Stimulated activated CD4-positive, alpha-beta T cell treated with anti-CD3 and anti-CD28 coated beads, Interleukin-15, amount 100 ng/mL, for 24 hours (primary cell): ENCODE data around the gene SDK1.
"Not testable (repeated sequence)": the region's sequence is repeated elsewhere in the genome, so short reads cannot be mapped to it uniquely, and the experiment has no call there.

Experiments used
- DNase-seq: peaks from one replicate; pipeline ENCODE4 v3.0.0-alpha.2; 2020

Gene SDK1

DNA sequence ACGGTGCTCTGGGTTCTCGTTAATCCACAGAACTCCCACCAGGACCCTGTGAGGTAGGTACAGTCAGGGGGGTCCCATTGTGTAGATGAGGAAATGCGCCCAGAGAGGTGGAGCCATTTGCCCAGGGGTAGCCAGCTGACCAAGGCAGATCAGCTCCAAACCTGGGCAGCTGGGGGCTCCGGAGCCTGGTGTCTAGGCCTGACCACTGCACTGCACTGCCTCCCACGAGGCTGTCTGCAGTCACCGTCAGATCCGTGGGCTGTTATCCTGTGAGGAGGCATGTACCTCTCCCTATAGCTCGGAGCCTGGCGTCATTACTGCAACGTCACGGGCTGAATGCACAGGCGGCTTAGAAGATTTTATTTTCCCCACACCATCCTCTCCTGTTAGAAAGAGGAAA lies 969.2 kb downstream of the SDK1 start:
- no peak for DNase-seq

DNA sequence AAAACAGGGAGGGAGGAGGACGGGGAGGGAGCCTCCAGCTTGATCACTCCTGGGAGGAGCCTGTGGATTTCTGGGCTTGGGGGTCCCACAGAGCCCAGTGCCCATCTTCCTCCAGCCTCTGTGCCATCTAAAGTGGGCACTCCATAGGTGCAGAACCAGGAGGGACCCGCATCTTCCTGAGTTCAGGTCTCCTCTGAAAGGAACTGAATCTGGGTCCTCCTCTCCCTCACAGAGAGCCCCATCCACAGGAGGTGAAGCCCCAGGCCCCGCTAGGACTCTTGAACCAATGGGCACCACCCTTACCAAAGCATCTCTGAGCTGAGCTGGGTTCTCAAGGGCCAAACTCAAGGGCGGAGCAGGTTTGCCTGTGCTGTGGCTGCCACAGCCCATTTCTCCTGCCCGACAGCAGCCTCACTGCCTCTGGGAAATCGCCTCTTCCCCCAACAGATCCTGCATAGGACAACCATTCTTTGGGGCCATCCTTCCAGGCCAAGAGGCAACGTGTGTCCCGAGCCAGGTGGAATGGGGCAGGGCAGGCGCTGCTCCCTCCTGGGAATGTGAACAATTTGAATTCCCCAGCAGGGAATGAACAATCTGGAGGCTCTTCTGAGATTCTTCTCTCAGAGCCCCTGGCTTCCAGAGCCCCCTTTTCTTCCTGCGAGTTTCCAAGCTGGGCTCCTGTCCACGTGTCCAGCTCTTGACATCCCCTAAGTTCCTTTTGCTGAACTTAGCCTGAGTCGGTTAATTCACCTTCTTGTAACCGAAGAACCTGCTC lies 970.1 kb downstream of the SDK1 start:
- no peak for DNase-seq

DNA sequence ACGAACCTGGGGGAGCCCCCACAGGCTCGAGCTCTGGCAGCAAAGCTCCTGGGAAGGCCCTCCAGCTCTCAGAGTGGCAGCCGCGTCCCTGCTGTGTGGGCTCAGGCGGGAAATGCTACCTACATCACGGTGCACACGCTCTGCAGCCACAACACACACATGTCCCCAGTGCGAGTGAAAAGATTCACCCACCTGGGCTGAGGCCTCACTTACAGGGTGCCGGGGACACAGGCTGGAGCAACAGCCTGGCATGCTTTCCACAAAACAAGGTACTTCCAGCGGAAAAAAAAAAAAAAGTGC lies 970.6 kb downstream of the SDK1 start:
- DNase-seq, result no peak

DNA sequence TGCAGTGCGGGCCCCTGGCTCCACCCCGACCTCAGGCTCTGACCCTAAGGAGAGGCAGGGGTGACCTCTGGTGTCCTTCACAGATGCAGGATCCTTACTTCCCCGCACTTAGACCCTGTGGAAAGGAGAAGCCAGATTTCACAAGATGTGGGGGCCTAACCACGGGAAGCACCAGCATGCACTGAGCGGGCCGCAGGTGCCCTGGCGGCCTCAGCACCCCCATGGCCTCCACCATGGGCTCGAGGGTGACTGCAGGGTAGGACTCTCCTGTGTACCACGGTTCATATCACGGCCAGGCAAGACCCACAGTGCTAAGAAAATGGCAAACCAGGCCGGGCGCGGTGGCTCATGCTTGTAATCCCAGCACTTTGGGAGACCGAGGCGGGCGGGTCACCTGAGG lies 971.1 kb downstream of the SDK1 start:
- DNase-seq, result no peak

DNA sequence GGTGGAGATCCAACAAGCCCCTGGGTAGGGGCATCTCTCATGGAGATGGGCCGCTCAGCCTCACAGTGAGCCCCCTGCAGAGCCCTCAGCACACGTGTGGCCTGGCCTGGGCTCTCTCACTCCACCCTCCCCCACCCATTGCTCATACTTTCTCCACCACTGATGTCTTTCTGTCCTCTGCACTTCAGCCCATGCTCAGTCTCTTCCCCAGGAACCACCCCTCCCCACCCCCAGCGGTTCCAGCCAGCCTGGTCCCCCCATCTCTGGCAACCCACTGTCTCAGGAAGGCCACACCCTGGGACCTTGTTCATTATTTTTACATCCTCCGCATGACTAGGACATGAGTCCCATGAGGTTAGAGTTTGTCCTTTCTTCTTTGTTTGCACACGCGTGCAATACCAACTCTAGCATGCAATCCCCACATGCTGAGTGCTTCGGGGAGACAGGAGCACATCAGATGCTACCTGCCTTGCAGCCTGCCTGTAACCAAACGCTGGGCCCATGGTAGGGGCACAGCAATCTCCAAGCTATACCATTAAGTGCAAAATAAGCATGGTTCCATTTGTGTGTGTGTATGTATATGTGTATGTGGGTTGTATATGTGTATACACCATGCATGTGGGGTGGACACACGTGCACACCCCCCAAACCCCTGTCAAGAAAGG lies 972.6 kb downstream of the SDK1 start:
- DNase-seq, result no peak

DNA sequence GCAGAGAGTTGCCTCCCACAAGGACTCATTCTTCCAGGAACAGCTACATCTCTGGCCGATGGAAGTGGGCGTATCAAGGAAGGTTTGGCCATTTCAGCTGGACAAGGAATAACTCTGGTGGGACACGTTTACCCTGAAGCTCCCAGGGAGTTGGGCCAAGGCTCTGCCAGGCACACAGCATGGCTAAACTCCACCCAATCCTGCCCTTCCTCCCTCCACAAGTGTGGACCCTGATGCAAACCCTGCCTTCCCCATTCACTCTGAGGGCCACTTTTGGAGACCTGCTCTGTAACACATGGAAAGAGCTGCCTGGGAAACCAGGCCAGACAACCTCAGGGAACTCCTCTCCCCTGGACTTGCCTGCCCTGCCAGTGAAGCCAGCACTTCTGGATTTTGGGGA lies 973.2 kb downstream of the SDK1 start:
- no peak for DNase-seq

DNA sequence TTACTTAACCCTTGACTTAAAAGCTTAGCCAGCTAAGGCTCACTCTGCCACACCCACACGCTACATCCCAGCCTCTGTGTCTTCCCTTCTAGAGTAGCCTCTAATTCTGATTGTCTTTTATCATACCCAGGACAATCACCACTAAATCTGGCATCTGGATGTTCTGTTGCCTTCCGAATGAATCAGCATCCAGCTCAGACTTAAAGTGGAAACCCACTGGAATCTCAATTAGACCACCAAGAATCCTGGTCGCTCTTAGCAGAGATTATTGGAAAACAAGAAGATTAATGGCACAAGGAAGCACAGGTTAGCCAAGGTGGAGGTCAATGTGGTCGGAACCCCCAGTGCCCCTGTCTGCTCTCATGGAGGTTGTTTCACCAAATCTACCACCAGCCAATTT lies 976.9 kb downstream of the SDK1 start:
- DNase-seq, result no peak

DNA sequence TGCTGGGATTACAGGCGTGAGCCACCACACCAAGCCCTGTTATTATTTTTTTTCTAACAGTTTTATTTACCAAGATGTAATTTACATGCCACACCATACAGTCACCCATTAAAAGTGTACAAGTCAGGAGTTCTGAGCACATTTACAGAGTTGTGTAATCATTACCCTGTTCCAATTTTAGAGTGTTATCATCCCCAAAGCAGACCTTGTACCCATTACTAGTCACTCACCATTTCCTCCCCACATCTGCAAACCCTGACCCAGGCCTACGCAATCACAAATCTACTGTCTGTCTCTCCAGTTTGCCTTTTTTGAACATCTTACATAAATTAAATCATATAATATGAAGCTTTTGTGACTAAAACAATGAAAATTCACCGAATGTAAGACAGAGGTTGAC lies 978.2 kb downstream of the SDK1 start:
- no peak for DNase-seq

DNA sequence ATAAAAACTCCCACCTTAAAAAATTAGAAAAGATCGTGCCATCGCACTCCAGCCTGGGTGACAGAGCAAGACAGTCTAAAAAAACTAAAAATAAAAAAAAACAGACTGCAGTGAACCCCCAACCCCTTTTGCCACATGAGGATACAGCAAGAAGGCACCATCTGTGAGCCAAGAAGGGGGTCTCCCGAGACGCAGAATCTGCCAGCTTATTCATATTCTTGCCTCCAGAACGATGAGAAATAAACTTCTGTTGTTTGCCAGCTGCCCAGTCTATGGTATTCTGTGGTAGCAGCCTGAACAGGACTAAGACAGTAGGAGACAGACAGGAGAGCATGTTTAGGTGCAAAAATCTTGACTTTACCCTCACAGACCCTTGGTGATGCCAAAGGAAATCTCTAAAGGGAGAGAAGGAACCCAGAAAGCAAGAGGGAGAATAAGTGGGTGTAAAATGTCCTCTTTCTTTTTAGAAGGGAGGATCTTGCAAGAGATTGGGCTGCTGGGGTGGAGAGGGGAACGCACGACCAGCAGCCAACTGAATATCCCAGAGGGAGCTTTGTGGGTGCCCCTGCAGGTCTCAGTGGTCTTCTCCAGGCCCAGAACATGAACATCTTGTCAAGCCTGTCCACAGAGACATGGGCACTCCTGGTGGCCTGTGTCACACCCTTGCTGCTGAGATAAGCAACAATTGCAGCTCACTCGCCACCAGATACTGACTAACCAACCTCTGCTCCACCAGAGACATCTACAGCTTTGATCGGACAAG lies 980.4 kb downstream of the SDK1 start:
- DNase-seq, result no peak

DNA sequence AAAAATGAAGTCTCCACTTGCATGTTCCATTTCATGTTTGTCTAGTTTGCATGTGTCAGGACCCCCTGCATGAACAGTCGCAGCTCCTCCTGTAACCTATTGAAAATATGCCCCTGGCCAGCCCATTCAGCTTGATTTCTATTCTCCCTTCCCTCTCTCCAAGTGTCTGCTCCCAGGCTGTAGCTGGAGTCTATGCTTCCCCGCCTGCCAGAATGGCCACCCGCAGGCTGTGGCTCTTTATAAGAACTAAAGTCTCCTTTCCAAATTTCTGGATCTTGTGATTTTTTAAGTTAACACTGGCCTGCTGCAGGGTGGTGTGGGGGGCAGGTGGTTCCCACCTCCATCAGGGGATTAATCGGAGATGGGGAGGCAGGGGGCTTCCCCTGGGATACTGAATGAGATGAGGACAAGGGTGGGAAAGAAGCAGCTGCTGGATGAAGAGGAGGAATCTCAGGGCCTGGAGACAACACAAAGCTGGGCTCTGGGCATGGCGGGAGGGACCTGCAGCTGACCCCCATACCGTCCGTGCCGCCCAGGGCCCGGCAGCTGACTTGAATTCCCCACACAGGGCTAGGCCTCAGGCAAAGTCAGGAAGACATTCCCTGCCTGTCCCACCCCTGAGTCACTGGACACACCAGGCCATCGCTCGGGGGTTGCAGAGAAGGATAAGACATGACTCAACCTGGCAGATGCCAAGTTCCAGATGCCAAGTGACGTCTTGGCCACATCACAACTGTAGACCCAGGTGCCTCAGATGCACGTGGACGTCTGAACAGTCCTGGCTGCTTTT lies 981.6 kb downstream of the SDK1 start:
- DNase-seq, result no peak

DNA sequence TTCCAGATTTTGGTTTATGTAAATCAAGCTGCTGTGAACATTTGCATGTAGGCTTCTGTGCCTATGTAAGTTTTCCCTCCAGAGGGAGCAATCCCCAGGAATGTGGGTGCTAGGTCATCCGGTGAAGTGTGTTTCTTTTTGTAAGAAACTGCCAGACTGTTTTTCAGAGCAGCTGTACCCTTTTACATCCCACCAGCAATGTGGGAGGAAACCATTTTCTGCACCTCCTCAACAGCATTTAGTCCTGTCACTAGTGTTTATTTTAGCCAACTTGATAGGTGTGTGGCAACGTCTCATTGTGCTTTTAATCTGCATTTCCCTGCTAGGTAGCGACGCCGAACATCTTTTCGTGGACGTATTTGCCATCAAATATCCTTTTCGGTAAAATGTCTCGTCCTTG lies 985.3 kb downstream of the SDK1 start:
- DNase-seq, result no peak

DNA sequence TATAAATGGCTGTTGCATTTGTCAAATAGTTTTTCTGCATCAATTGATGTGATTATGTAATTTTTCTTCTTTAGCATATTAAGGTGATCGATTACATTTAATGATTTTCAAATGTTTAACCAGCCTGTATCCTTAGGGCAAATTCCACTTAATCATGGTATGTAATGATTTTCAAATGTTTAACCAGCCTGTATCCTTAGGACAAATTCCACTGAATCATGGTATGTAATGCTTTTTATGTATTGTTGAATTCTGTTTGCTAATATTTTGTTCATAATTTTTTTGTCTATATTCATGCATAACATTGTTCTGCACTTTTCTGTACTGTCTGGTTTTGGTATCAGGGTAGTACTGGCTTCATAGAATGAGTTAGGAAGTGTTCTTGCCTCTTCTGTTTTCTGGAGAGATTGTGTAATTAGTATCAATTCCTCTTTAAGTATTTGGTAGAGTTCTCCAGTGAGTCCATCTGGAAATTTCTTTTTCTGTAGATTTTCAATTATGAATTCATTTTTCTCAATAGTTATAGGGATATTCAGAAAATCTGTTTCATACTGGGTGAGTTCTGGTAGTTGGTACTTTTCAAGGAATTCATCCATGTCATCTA lies 987.8 kb downstream of the SDK1 start:
- no peak for DNase-seq

DNA sequence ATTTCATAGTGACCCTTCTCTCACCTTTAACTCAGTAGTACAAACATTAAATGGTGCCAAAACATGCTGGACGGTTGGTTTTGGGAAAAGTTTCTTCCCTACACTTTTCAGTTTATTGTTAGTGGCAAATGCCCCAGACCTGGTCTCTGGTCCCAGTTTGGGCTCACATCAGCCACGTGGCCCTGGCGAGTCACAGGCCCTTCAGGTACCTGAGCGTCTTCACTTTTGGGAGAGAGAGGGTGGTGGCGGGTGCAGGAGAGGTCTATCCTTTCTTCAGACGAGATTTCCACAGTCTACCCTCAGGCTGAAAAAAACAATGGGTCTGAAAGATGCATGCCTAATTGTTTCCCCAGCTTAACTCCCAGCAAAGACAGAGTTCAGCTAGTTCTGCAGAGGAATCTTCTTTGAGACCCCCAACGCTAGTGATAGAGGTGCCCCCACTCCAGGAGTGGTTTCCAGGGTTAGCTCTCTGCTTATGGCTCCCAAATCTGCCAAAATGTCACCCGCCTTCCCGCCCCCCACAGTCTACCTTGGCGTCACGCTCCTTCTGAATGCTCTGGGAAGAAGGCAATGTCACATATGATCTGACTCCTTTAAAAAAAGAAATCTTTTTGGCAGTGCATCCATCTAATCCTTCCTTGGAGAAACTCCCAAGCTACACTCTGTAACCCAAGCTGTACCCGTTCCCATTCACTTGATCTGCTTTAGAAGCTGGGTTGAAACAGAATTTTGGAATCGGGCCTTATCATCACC lies 996.3 kb downstream of the SDK1 start:
- DNase-seq, result no peak

DNA sequence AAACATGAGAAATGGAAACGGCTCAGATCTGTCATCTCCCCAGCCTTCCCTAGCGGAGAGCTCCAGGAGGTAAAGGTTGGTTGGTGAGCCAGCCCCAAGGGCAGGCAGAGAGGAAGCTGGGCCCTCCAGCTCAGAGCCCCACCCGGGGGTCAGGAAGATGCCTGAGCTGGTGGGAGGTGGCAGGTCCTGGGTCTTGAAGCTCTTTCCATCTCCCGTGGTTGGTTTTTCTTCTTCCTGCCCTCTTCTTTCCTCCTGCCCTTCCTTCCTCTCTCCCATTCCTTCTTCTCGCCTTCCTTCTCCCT lies 996.8 kb downstream of the SDK1 start:
- no peak for DNase-seq

DNA sequence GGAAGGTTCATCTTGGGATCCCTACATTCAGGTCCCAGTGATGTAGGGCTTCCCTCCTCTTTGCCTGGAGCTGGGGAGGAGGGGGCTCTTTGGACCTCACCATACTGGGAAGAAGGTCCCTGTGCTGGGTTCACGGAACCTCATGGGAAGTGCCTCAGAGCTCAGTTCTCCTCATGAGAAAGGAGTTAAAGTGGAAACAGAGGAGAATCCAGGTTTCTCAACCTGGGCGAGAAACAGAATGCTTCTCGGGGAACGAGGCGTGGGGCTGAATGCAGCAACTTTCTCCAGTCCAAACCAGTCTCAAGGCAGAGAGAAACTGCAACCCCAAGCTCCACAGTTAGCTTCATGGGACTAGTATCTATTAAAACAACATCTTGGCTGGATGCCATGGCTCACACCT lies 998.4 kb downstream of the SDK1 start:
- DNase-seq, result no peak

DNA sequence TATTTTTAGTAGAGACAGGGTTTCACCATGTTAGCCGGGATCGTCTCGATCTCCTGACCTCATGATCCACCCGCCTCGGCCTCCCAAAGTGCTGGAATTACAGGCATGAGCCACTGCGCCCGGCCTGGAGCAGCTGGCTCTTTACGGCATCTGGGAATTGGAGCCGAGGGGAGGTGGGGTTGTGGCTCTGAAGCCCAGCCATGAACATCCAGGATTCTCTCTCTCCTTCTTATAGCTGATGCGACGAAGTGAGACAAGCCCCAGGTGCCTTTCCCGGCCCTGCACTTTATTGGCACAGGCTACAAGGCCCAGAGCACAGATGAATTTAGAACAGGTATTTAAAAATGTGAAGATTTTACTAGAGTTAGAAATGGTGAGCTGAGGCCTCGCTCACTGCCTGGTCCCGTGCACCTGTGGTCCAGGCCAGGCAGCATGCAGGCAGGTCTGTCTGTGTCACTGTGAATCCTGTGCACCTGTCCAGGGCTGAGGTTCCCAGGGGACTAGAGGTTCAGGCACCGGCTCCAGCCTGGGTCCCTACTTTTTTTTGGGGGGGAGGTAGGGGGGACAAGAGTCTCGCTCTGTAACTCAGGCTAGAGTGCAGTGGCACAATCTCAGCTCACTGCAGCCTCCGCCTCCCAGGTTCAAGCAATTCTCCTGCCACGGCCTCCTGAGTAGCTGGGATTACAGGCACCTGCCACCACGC lies 1001.3 kb downstream of the SDK1 start:
- DNase-seq, result no peak

DNA sequence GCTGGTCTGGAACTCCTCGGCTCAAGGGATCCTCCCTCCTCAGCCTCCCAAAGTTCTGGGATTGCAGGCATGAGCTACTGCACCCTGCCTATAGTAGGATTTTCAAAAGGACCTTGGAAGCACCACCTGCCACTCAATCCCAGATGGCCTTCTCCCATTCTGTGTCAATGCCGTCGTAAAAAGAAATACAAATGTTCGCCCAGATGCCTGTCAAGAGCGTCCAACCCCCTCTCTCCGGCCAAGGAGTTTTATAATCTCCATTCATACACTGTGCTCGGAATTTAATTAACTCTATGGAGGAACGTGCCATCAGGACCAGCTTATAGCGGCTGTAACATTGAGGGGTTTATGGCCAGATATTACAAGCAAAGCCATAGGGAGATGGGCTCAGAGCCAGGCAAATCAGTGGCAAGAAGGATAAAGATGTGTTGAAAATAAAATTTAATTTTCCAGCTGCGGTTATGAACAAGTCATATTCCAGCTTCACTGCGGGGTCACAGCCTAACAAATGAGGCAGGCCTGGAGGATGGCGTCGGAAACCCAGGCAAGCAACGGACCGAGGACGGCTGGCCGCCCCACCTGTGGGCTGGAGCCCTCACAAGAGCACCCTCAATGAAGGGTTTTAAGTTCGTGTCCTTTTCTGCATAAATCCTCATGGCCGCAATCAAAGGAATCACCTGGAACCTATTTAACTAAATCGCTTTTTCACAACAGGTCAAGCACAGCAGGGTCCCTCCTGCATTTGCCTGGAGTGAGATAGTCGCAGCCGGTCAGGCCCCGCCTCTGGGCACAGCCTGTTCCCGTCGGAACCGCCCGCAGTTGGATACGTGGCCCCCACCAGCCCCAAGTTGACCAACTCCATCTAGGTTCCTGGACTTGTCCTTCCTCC lies 1006.5 kb downstream of the SDK1 start:
- no peak for DNase-seq

DNA sequence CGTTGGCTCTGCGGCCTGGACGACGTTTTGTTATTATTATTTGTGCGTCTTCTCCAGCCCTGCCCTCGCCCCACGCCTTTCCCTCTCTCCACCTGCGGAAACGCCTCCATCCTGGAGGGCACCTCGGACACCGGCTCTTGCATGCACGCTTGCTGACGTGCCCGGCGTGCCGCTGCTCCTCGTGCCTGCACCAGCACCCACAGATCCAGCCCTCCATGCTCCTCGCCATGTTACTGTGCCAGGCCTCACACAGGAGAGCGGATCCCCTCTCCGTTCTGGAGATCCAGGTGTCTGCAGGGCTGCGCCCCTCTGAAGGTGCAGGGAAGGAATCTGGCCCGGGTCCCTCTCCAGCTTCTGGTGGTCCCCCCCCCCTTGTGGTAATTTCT lies 1007.1 kb downstream of the SDK1 start:
- DNase-seq, result no peak

DNA sequence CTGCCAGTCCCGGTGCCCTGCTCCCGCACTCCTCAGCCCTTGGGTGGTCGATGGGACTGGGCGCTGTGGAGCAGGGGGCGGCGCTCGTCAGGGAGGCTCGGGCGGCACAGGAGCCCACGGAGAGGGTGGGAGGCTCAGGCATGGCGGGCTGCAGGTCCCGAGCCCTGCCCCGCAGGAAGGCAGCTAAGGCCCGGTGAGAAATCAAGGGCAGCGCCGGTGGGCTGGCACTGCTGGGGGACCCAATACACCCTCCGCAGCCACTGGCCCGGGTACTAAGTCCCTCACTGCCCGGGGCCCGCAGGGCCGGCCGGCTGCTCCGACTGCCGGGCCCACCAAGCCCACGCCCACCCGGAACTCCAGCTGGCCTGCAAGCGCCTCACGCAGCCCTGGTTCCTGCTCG lies 1012.9 kb downstream of the SDK1 start:
- not testable (repeated sequence) for DNase-seq

DNA sequence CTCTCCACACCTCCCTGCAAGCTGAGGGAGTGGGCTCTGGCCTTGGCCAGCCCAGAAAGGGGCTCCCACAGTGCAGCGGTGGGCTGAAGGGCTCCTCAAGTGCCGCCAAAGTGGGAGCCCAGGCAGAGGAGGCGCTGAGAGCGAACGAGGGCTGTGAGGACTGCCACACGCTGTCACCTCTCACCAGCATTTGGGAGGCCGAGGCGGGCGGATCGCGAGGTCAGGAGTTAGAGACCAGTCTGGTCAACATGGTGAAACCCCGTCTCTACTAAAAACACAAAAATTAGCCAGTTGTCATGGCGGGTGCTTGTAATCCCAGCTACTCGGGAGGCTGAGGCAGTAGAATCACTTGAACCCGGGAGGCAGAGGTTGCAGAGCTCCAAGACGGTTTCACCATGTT lies 1013.3 kb downstream of the SDK1 start:
- DNase-seq, result not testable (repeated sequence)
